Measurements from ENCODE around the gene PARN.

PARN gene

DNA sequence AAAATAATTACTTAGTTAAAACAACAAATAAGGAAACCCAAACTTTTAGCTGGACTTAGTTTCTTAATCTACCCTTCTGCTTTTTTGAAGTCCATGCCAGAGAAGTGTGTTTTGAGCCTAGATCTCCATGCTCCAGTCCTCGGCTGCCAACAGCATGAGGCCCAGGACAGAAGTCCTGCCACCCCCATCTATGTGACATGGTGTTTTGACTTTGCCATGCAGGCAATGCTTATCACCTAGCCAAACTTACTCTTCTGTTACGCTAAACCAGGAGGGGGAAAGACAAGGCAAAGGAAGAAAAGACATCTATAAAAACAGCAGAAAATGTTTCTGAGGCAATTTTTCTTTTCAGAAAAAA is 119.5 kb downstream of the PARN start:
- Mint-ChIP-seq H3K36me3 (peaks cover 2% of the 10 kb centered on the region), H3K4me1 (ENCODE audit: low read depth) (peaks cover 10% of the 10 kb centered on the region), H3K27me3 (no peaks in the 10 kb centered on the region), H3K4me3 (no peak overlapping the region), H3K9me3 (ENCODE audit: low read depth) (no peaks in the 10 kb centered on the region), H3K27ac (no peak overlapping the region)

DNA sequence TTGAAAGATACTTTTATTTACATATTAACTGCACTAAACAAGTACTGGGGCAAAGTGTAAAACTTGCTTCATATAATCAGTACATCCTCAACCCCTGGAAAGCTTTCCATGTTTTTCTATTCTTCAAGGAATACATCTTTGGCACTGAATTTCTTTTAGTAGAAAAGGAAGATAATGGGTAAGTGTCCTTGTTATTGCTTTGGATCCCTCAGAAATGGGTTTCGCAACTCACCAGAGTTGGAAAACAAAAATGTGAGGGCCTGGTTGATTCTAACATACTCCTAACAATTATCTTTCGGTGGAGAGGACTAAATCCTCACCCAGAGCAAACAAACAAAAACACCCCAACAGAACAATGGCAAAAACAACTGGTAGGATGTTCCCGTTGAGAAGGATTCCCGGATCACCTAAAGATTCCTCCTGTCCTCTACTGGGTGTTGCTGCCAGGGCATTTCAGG is 120.4 kb downstream of the PARN start:
- H3K4me1 Mint-ChIP-seq (ENCODE audit: low read depth), result peaks cover 10% of the 10 kb centered on the region
- H3K27me3 Mint-ChIP-seq, result no peaks in the 10 kb centered on the region
- H3K9me3 Mint-ChIP-seq (ENCODE audit: low read depth), result no peaks in the 10 kb centered on the region

DNA sequence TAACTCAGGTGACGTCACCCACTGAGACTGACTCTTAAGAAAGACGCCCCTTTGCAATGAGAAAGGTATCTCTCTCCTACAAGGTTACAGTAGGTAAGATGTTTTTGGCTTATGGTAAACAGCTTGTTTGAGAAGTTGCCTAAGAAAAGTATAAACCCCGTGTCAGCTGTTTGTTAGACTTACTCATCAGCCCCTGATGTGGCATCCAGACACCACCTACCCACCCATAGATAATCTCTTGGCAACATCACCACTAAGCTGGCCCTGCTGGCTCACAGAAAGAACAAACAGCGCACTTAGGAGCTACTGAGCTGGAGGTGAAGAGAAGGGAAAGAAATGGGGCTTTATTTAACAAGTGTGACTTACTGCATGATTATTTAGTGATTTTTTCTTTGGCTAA is 121.0 kb downstream of the PARN start:
- peaks cover 2% of the 10 kb centered on the region for H3K36me3 Mint-ChIP-seq
- no peak overlapping the region for H3K27ac Mint-ChIP-seq
- H3K9me3 Mint-ChIP-seq (ENCODE audit: low read depth), result no peaks in the 10 kb centered on the region
- no peaks in the 10 kb centered on the region for H3K27me3 Mint-ChIP-seq
- no peak overlapping the region for H3K4me3 Mint-ChIP-seq
- peaks cover 10% of the 10 kb centered on the region for H3K4me1 Mint-ChIP-seq (ENCODE audit: low read depth)

More for the DNA sequence above, 120.4 kb downstream of the PARN start:
- H3K27ac Mint-ChIP-seq, result no peak overlapping the region
- no peak overlapping the region for H3K4me3 Mint-ChIP-seq
- peaks cover 2% of the 10 kb centered on the region for H3K36me3 Mint-ChIP-seq

GRCh38 chr16:14505846-14506245 is 124.2 kb downstream of the PARN start:
- Mint-ChIP-seq H3K36me3 (peaks cover 2% of the 10 kb centered on the region), H3K4me1 (ENCODE audit: low read depth) (peaks cover 4% of the 10 kb centered on the region), H3K9me3 (ENCODE audit: low read depth) (no peaks in the 10 kb centered on the region), H3K27me3 (no peaks in the 10 kb centered on the region), H3K27ac (no peak overlapping the region), H3K4me3 (no peak overlapping the region)

- no peaks in the 10 kb centered on the region for H3K27me3 Mint-ChIP-seq
- H3K4me3 Mint-ChIP-seq, result no peak overlapping the region
- H3K27ac Mint-ChIP-seq, result no peak overlapping the region
- H3K4me1 Mint-ChIP-seq (ENCODE audit: low read depth), result peaks cover 2% of the 10 kb centered on the region
- peaks cover 3% of the 10 kb centered on the region for H3K36me3 Mint-ChIP-seq
- no peaks in the 10 kb centered on the region for H3K9me3 Mint-ChIP-seq (ENCODE audit: low read depth)
These were observed 126.9 kb downstream of the PARN start for GRCh38 chr16:14502932-14503741.

DNA sequence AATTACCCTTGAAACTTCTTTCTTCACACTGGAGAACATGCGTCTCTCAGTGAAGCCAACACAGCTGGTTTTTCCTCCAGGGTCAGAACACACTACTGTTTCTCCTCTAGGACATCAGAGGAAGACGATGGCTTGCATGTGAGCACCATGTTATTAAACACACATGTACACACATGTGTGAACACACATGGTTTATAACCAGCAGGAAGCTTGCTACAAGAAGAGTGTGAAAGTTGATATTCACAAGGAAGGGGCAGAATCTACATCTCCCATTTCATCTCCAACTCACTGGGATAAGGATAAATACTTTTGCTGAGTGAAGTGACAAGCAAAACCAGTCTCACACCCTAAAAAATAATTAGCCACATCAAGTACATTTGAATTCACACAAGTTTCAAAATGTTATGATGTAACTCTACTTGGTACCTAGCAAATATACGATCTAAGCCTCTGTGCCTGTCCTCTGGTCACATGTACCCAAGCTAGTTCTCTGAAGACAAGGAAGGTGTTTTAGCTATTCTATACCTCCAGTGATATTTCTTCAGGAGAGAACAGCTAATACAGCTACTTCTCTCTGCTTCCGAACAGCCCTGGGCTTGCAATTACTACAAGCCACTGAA is 127.7 kb downstream of the PARN start:
- no peak overlapping the region for H3K27ac Mint-ChIP-seq

GRCh38 chr16:14501331-14502255 is 128.5 kb downstream of the PARN start:
- Mint-ChIP-seq H3K27ac (no peak overlapping the region), H3K9me3 (ENCODE audit: low read depth) (no peaks in the 10 kb centered on the region), H3K27me3 (no peaks in the 10 kb centered on the region), H3K36me3 (peaks cover 3% of the 10 kb centered on the region), H3K4me3 (no peak overlapping the region), H3K4me1 (ENCODE audit: low read depth) (peaks cover 5% of the 10 kb centered on the region)

More for the DNA sequence above, 127.7 kb downstream of the PARN start:
- Mint-ChIP-seq H3K9me3 (ENCODE audit: low read depth) (no peaks in the 10 kb centered on the region), H3K4me3 (no peak overlapping the region), H3K4me1 (ENCODE audit: low read depth) (peaks cover 2% of the 10 kb centered on the region), H3K36me3 (peaks cover 3% of the 10 kb centered on the region), H3K27me3 (no peaks in the 10 kb centered on the region)

DNA sequence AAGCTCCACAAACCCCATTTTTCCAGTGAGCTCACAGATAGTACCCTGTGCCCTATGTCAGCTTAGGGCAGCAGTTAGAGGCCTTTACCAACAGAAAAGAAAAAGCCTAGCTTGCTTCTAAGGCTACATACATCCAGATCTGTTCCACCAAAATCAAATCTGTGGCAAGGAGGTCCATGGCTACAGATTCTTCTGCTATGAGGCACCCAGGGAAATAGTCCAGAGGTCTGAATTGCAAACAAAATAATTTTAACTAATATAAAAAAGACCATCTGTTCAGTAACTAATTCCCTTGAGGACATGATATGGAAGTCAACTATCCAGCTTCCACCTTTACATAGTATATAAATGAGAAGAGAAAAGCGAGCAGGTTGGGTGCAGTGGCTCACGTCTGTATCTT is 129.3 kb downstream of the PARN start:
- H3K27me3 Mint-ChIP-seq, result no peaks in the 10 kb centered on the region
- H3K9me3 Mint-ChIP-seq (ENCODE audit: low read depth), result no peaks in the 10 kb centered on the region
- peaks cover 3% of the 10 kb centered on the region for H3K36me3 Mint-ChIP-seq
- H3K4me1 Mint-ChIP-seq (ENCODE audit: low read depth), result peaks cover 3% of the 10 kb centered on the region
- H3K27ac Mint-ChIP-seq, result no peak overlapping the region
- H3K4me3 Mint-ChIP-seq, result no peak overlapping the region

DNA sequence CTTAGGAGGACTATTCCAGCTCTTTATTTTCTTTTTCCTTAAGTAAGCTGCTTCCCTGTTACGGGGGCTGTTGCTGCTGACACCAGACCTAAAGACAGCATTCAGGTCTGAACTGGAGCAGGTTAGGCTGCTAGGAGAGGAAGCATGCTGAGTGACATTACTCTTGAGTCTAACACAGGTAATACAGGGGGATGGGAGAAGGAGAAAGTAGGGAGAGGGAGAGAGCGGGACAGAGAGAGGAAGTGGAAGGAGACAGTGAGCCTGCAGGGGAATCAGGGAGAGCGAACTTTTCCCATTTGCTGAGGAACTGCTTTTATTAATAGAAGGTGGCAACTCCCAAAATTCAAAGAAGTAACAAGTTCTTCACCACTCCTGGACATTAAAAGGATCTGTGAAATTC is 130.9 kb downstream of the PARN start:
- Mint-ChIP-seq H3K4me3 (no peak overlapping the region), H3K36me3 (peaks cover 13% of the 10 kb centered on the region), H3K27ac (no peak overlapping the region), H3K27me3 (no peaks in the 10 kb centered on the region), H3K9me3 (ENCODE audit: low read depth) (no peaks in the 10 kb centered on the region), H3K4me1 (ENCODE audit: low read depth) (peaks cover 16% of the 10 kb centered on the region)

DNA sequence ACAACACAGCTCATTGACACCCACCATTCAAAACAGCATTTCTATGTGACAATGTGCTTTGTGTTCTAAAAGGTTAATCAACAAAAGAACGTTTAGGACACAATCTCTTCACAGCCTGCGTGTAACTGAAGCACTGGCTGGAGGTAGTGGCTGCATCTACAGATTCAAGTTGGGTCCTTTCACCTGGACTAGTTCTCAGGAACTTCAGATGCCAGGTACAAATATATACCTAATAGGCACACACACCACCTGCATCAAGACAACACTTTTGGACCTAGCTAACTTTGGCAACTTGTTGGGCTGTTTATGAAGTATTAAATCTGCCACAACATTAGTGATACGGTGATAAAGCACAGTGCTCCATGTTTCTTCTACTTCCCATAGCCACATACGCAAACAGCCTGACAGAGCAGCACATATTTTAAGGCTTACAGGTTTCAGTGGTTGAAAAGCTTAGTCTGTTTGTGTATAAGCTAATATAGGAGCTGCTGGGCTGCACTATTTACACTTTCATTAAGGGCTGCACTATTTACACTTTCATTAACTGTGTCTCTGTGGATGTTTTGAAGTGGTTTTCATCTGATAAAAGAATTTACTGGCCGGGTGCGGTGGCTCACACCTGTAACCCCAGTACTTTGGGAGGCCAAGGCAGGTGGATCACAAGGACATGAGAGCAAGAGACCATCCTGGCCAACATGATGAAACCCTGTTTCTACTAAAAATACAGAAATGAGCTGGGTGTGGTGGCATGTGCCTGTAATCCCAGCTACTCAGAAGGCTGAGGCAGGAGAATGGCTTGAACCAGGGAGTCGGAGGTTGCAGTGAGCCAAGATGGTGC is 132.6 kb downstream of the PARN start:
- peaks cover 15% of the 10 kb centered on the region for H3K36me3 Mint-ChIP-seq
- H3K4me1 Mint-ChIP-seq (ENCODE audit: low read depth), result peaks cover 25% of the 10 kb centered on the region
- no peak overlapping the region for H3K27ac Mint-ChIP-seq
- H3K27me3 Mint-ChIP-seq, result no peaks in the 10 kb centered on the region
- no peak overlapping the region for H3K4me3 Mint-ChIP-seq
- H3K9me3 Mint-ChIP-seq (ENCODE audit: low read depth), result no peaks in the 10 kb centered on the region

DNA sequence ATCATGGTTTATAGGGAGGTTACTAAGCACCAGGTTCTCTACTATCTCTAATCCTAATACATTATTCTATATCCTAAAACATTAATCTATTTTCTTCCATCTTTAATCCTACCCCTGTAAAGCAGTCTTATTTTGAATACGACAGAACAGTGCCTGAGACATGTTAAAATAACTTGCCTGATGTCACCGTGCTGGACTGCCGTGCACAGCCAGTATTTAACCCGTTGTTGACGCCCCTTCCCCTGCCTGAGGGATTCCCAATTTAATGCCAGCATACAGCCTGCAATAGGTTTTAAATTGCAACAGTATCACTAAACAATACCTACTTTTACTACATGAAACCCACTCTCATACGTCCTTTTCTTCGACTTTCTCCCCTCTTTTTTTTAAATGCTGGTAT is 133.3 kb downstream of the PARN start:
- Mint-ChIP-seq H3K36me3 (peaks cover 15% of the 10 kb centered on the region), H3K4me3 (no peak overlapping the region), H3K27ac (no peak overlapping the region), H3K9me3 (ENCODE audit: low read depth) (no peaks in the 10 kb centered on the region), H3K27me3 (no peaks in the 10 kb centered on the region), H3K4me1 (ENCODE audit: low read depth) (peaks cover 28% of the 10 kb centered on the region)

GRCh38 chr16:14496047-14496770 is 133.9 kb downstream of the PARN start:
- no peaks in the 10 kb centered on the region for H3K9me3 Mint-ChIP-seq (ENCODE audit: low read depth)
- peaks cover 15% of the 10 kb centered on the region for H3K36me3 Mint-ChIP-seq
- no peak overlapping the region for H3K27ac Mint-ChIP-seq
- H3K27me3 Mint-ChIP-seq, result no peaks in the 10 kb centered on the region
- H3K4me3 Mint-ChIP-seq, result no peak overlapping the region
- peaks cover 29% of the 10 kb centered on the region for H3K4me1 Mint-ChIP-seq (ENCODE audit: low read depth)

DNA sequence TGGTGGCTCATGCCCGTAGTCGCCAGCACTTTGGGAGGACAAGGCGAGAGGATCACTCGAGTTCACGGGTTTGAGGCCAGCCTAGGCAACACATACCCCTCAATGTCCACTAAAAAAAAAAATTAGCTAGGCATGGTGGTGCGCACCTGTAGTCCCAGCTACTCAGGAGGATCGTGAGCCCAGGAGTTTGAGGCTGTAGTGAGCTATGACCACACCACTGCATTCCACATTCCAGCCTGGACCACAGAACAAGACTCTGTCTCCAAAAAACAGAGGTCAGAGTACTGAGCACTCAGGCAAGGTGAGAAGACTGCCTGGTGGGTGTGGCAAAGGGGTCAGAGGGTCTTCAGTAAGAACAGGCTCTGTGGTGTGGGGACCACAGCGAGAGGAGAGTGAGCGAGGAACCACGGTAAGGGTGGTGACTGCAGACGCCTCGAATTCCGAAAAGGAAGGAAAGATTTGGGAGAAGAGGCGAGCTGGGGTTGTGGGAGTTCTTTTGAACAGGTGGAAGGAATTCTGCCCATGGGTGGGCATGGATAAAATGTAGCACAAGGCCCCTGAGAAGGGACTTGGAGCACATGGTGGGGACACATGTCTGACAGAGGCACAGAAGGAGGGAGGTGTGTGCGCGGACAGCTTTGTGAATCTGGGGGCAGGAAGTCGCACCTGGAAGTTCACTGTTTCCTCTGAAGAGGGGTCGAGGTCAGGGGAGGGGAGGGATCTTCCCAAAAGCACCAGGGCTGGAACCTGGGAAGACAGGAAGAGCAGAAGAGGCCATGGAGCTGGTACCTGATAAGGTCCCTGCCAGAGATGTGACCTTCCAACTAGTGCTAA is 134.6 kb downstream of the PARN start:
- Mint-ChIP-seq H3K4me1 (ENCODE audit: low read depth) (peaks cover 30% of the 10 kb centered on the region), H3K9me3 (ENCODE audit: low read depth) (no peaks in the 10 kb centered on the region), H3K27ac (no peak overlapping the region), H3K4me3 (no peak overlapping the region), H3K36me3 (peaks cover 15% of the 10 kb centered on the region), H3K27me3 (no peaks in the 10 kb centered on the region)
